A673 (cell line): ENCODE results near the gene PIK3R1.

Experiments
- EZH2 ChIP-seq: fragments of 200-600 bp; sonication (generic); IDR thresholded peaks from 2 replicates; pipeline ENCODE4 v1.6.1; 2017; ENCODE audit warnings: borderline replicate concordance, low read depth, mild to moderate bottlenecking, mixed read lengths, antibody characterized with exemption, low read length; ENCODE audit not compliant: poor library complexity, severe bottlenecking
- TF ChIP-seq, protein P1 (sequence below): fragments of 300-800, 200-600 bp; sonication (generic); conservative IDR thresholded peaks from 2 replicates; pipeline ENCODE4 v1.5.1; 2017; ENCODE audit warnings: low read depth, mild to moderate bottlenecking, antibody characterized with exemption, low read length, moderate library complexity, mixed read lengths

DNA sequence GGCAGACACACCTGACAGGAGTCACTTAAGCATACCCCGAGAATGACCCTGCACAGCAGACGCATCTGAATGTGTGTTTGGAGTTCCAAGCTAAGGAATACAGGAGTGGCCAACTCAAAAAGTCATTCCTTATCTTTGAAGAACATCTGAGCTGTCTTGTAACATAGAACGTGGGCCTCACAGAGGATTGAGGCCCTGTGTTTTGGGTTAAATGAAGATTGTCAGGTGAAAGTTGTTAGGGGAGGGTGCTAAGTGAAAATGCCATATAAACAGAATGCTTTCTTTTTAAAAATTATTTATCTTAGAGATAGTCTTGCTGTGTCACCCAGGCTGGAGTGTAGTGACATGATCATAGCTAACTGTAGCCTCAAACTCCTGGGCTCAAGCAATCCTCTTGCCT lies 100.9 kb downstream of the PIK3R1 start:
- TF ChIP-seq, protein P1, sequence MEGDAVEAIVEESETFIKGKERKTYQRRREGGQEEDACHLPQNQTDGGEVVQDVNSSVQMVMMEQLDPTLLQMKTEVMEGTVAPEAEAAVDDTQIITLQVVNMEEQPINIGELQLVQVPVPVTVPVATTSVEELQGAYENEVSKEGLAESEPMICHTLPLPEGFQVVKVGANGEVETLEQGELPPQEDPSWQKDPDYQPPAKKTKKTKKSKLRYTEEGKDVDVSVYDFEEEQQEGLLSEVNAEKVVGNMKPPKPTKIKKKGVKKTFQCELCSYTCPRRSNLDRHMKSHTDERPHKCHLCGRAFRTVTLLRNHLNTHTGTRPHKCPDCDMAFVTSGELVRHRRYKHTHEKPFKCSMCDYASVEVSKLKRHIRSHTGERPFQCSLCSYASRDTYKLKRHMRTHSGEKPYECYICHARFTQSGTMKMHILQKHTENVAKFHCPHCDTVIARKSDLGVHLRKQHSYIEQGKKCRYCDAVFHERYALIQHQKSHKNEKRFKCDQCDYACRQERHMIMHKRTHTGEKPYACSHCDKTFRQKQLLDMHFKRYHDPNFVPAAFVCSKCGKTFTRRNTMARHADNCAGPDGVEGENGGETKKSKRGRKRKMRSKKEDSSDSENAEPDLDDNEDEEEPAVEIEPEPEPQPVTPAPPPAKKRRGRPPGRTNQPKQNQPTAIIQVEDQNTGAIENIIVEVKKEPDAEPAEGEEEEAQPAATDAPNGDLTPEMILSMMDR, result no peak
- no peak for TF ChIP-seq EZH2
